H1 (cell line): ENCODE measurements around the gene WRAP73.

Source experiments
- EZH2 ChIP-seq: fragments of 200-600 bp; sonication (generic); IDR thresholded peaks from 2 replicates; pipeline ENCODE4 v1.7.1; 2012; ENCODE audit warnings: low read depth, mild to moderate bottlenecking, moderate library complexity, low read length, inconsistent platforms; ENCODE audit not compliant: severe bottlenecking
- HDAC6 ChIP-seq: IDR thresholded peaks from one replicate; pipeline ENCODE4 v1.7.1; 2012; ENCODE audit warnings: low read depth, mild to moderate bottlenecking, inconsistent platforms, low read length, moderate library complexity
- KDM1A ChIP-seq: fragments of 200-600, 300-600 bp; sonication (generic); IDR thresholded peaks from 2 replicates; pipeline ENCODE4 v1.7.1; 2016; ENCODE audit warnings: mild to moderate bottlenecking, low read length, borderline replicate concordance
- POLR2A ChIP-seq, 2 experiments: IDR thresholded peaks; 1 replicate in 1 of 2; 2 replicates in 1 of 2; pipeline ENCODE4 v1.6.1; 2011; ENCODE audit warnings: low read depth in 2 of 2, low read length in 2 of 2, mild to moderate bottlenecking in 2 of 2; ENCODE audit errors: control extremely low read depth in 1 of 2
- SP1 ChIP-seq: IDR thresholded peaks from 2 replicates; pipeline ENCODE4 v1.6.1; 2011; ENCODE audit warnings: low read depth, low read length
- TAF1 ChIP-seq: IDR thresholded peaks from 2 replicates; pipeline ENCODE4 v1.6.1; 2011; ENCODE audit warnings: mild to moderate bottlenecking, low read depth, low read length
- YY1 ChIP-seq: IDR thresholded peaks from 2 replicates; pipeline ENCODE4 v1.6.1; 2011; ENCODE audit warnings: low read depth, mild to moderate bottlenecking, low read length
- TF ChIP-seq, protein P1 (sequence below): IDR thresholded peaks from 2 replicates; pipeline ENCODE4 v1.6.1; 2012; ENCODE audit warnings: inconsistent platforms
- TF ChIP-seq, protein P2 (sequence below), 3 experiments: IDR thresholded peaks; 1 replicate in 2 of 3; 2 replicates in 1 of 3; pipeline versions ENCODE4 v1.5.1 to v1.6.1; 2011; ENCODE audit warnings: low read length in 3 of 3, mild to moderate bottlenecking in 3 of 3, inconsistent platforms in 2 of 3, low read depth in 1 of 3, moderate library complexity in 1 of 3; ENCODE audit not compliant: insufficient read depth in 1 of 3; ENCODE audit errors: control extremely low read depth in 1 of 3

DNA sequence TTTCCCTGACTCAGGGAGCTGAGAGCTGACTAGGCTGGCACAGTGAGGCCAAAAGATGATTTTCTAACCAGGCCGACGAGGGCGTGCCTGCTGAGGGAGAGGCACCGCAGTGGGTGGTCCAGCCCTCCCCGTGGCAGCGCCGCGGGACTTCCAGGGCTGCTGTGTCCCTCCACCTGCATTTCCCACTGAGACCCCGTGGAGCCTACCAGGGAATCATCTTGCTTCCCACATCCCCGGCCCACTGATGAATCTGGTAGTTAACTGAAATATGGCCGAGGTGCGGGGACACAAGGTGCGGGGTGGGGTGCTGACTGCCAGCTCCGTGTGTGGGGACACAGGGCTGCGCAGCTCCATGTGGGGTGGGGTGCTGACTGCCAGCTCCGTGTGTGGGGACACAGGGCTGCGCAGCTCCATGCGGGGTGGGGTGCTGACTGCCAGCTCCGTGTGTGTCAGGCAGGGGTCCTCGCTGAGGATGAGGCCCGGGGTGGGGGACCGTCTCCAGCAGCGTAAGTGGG is 10.4 kb downstream of the WRAP73 start:
- TF ChIP-seq, protein P1, sequence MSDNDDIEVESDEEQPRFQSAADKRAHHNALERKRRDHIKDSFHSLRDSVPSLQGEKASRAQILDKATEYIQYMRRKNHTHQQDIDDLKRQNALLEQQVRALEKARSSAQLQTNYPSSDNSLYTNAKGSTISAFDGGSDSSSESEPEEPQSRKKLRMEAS: no peak
- TF ChIP-seq POLR2A (IDR thresholded peaks at IDR 0.05; ENCODE audit: control extremely low read depth in 1 of 2, low read depth in 2 of 2, low read length in 2 of 2) (no peak), EZH2 (no peak), KDM1A (no peak), TAF1 (no peak), SP1 (no peak), YY1 (no peak), HDAC6 (no peak)
- TF ChIP-seq, protein P2, sequence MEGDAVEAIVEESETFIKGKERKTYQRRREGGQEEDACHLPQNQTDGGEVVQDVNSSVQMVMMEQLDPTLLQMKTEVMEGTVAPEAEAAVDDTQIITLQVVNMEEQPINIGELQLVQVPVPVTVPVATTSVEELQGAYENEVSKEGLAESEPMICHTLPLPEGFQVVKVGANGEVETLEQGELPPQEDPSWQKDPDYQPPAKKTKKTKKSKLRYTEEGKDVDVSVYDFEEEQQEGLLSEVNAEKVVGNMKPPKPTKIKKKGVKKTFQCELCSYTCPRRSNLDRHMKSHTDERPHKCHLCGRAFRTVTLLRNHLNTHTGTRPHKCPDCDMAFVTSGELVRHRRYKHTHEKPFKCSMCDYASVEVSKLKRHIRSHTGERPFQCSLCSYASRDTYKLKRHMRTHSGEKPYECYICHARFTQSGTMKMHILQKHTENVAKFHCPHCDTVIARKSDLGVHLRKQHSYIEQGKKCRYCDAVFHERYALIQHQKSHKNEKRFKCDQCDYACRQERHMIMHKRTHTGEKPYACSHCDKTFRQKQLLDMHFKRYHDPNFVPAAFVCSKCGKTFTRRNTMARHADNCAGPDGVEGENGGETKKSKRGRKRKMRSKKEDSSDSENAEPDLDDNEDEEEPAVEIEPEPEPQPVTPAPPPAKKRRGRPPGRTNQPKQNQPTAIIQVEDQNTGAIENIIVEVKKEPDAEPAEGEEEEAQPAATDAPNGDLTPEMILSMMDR (IDR thresholded peaks at IDR 0.05; ENCODE audit: control extremely low read depth in 1 of 3, insufficient read depth in 1 of 3, low read depth in 1 of 3, low read length in 3 of 3): no peak
